Coronary artery (tissue), 2 donors: ENCODE data around the gene LBH.

Experiments
- DNase-seq: peaks from one replicate; pipeline ENCODE4 v3.0.0-alpha.2; 2017; ENCODE audit warnings: low spot score
- H3K27ac ChIP-seq, 2 donors: fragments of 200-600 bp; sonication (generic); one replicate each; pipeline ENCODE4 v1.5.1; 2016 to 2019
- H3K4me3 ChIP-seq: fragments of 200-600 bp; sonication (generic); 2 replicates; pipeline ENCODE4 v1.5.1; 2016; ENCODE audit warnings: mild to moderate bottlenecking, moderate library complexity
- CTCF ChIP-seq: fragments of 200-600 bp; sonication (generic); IDR thresholded peaks from one replicate; pipeline ENCODE4 v1.5.1; 2019; ENCODE audit warnings: antibody characterized with exemption

LBH gene

DNA sequence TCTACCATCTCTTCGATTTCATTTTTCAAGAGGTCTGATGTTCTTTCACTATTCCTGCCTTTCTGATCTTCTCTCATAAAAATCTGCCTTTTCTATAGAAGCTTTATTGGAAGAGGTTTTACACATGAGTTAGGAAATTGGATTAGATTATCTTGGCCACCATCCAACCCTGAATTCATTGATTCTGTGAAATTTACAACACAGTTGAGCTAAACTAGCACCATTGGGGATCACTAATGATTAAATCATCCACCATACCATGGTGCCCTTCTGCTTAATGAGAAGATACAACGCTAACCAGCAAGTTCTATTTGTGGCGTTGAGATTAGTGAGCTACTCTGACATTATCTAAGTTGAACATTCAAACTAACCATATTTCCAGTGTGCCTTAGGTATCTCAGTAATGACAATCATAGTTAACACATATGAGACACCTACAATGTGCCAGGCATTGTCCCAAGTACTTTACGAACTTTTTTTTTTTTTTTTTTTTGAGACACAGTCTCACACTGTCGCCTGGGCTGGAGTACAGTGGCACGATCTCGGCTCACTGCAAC is 17.3 kb upstream of the LBH start:
- no peak overlapping the region for H3K27ac ChIP-seq
- no peak for DNase-seq
- TF ChIP-seq CTCF, result no peak

GRCh38 chr2:30216157-30216556 is 15.2 kb upstream of the LBH start:
- H3K27ac ChIP-seq, result peak overlapping the region in 1 of 2 donors; percentile 46
- TF ChIP-seq CTCF, result no peak
- DNase-seq, result no peak
- H3K4me3 ChIP-seq, result no peak overlapping the region

More for the DNA sequence above, 17.3 kb upstream of the LBH start:
- no peak overlapping the region for H3K4me3 ChIP-seq

GRCh38 chr2:30217644-30218337 is 13.5 kb upstream of the LBH start:
- DNase-seq, result no peak
- H3K4me3 ChIP-seq, result no peak overlapping the region
- no peak for TF ChIP-seq CTCF
- peak overlapping the region; percentile 41 to 69 for H3K27ac ChIP-seq

DNA sequence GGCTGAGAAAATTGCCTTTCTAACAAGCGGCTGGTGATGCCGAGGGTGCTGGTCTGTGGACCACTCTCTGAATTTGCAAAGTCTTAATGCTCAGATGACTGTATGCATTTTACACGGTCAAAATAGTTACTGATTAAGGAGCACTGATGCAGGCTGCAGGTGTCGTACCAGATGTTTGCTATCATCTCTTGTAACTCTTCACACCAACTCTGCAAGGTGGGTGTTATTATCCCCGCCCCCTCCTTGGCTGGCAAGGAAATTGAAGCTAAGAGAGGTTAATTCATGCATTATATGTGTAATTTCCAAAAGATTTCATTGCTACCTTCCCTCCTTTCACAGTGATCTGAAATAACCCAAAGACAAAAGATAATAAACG is 13.0 kb upstream of the LBH start:
- H3K27ac ChIP-seq, result peak overlapping the region; percentile 41 to 69
- H3K4me3 ChIP-seq, result no peak overlapping the region
- TF ChIP-seq CTCF, result no peak
- no peak for DNase-seq

DNA sequence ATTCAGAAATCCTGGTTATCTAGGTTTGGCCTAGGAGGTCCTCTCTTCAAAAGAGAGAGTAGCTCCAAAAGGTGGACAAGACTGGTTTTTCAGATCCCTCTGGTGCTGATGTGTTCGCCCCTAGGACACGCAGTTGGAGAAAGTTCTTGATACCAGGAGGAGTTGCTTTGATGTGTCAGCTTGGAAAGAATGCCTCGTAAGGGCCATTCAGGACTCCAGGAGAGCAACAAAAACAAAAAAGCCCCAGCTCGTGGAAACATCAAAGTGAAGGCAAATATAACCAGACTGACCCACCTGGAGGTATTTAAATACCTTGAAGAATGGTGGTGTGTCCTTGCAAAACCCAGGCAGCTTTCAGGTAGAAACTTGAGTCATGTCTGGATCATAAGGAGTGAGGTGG is 12.5 kb upstream of the LBH start:
- no peak overlapping the region for H3K4me3 ChIP-seq
- TF ChIP-seq CTCF, result no peak
- H3K27ac ChIP-seq, result no peak overlapping the region
- DNase-seq, result no peak

GRCh38 chr2:30219886-30220875 is 11.2 kb upstream of the LBH start:
- TF ChIP-seq CTCF, result no peak
- H3K4me3 ChIP-seq, result no peak overlapping the region
- DNase-seq, result peak; percentile 53
- no peak overlapping the region for H3K27ac ChIP-seq
